NCI-H226 (cell line): ENCODE data around the gene ARFGEF3.
A peak's percentile ranks its signal among the peaks of the same experiment; 100 is the strongest.
"Not testable (repeated sequence)": the region's sequence is repeated elsewhere in the genome, so short reads cannot be mapped to it uniquely, and the experiment has no call there.

ENCODE experiments used
- DNase-seq: peaks from one replicate; pipeline ENCODE4 v3.0.0-alpha.2; 2015

ARFGEF3 gene, protein sequence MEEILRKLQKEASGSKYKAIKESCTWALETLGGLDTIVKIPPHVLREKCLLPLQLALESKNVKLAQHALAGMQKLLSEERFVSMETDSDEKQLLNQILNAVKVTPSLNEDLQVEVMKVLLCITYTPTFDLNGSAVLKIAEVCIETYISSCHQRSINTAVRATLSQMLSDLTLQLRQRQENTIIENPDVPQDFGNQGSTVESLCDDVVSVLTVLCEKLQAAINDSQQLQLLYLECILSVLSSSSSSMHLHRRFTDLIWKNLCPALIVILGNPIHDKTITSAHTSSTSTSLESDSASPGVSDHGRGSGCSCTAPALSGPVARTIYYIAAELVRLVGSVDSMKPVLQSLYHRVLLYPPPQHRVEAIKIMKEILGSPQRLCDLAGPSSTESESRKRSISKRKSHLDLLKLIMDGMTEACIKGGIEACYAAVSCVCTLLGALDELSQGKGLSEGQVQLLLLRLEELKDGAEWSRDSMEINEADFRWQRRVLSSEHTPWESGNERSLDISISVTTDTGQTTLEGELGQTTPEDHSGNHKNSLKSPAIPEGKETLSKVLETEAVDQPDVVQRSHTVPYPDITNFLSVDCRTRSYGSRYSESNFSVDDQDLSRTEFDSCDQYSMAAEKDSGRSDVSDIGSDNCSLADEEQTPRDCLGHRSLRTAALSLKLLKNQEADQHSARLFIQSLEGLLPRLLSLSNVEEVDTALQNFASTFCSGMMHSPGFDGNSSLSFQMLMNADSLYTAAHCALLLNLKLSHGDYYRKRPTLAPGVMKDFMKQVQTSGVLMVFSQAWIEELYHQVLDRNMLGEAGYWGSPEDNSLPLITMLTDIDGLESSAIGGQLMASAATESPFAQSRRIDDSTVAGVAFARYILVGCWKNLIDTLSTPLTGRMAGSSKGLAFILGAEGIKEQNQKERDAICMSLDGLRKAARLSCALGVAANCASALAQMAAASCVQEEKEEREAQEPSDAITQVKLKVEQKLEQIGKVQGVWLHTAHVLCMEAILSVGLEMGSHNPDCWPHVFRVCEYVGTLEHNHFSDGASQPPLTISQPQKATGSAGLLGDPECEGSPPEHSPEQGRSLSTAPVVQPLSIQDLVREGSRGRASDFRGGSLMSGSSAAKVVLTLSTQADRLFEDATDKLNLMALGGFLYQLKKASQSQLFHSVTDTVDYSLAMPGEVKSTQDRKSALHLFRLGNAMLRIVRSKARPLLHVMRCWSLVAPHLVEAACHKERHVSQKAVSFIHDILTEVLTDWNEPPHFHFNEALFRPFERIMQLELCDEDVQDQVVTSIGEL (N-terminal part only)

DNA sequence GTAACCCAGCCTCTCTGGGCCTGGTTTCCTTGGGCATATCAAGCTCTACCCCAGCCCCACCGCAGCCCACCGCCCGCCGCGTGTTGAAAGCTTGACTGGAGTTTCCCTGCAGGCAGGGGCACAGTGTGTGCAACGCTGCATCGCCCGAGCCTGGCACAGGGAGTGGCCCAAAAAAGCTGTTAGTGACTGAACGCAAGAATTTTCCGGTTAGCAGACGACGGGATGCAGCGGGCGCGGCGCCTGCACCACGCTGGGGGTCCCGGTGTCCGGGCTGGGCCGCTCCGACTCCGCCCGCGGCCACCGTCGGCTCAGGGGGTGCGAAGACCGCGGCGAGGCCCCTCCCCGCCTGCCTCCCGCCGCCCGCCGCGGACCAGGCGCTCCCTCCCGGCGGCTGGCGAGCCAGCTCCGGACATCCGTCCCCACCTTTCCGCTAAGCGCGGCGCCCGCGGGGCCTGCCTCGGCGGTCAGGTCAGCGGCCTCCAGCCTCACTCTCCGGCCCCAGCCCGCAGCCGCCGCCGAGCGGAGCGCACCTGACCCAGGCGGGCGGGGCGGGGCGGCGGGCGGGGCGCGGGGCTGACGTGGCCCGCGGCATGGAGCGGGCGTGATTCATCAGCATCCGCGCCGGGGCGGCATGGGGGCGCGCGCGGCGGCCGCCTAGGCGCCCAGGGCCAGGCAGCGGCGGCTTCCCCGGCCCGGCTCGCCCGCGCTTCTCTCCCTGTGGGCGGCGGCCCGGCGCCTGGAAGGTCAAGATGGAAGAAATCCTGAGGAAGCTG is at the start of gene ARFGEF3:
TSS of gene ARFGEF3 (plus strand) at position 602 of the 773 bp plus-strand sequence. CDS start at position 750, 148 bp downstream.
- peak; percentile 55 for DNase-seq

- no peak for DNase-seq
Measured at GRCh38 chr6:138113588-138114210, 48.0 kb upstream of the ARFGEF3 start.

DNA sequence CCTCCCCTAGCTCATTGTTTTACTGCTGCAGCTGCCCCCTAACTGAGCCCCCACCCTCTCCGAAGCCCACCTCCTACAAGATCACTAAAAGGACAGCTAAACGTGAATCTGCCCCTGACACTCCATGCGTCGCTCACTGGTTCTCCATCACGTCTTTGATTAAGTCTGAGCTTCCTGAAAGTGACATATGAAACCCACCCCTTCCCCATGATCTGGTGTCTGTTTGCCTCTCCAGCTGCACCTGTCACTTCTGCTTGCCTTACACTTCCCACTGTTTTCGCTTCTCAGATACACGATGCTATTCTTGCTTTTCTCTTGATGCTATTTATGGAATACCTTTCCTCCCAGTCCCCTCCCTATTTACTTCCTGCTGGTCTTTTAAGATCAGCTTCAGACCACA is 46.5 kb upstream of the ARFGEF3 start:
- DNase-seq: no peak

GRCh38 chr6:138115877-138116660 is 45.7 kb upstream of the ARFGEF3 start:
- DNase-seq: peak; percentile 19

- DNase-seq: no peak
Measured at GRCh38 chr6:138116661-138116999, 45.1 kb upstream of the ARFGEF3 start.

DNA sequence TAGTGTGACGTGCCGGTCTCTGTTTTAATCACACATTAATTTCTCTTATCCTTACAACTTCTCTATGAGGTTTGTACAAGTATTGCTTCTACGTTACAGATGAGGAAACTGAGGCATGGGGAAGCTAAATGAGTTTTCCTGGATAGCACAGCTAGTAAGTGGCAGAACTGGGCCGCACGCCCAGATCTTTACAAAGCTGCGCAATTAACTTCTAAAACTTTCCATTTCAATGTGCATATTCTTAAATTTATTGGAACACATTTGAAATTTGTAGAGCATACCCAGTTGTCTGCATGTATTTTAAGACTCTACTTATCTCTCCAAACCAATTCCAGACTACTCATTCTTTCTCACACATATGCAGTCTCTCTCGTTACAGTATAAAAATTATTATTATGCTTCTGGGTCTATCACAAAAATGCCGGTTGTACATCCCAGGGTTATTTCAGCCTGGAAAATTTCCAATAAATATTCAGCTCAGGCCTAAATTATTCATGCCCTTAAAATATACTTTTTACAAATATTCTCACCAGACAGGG is 44.3 kb upstream of the ARFGEF3 start:
- no peak for DNase-seq

GRCh38 chr6:138119229-138119628 is 42.5 kb upstream of the ARFGEF3 start:
- DNase-seq: not testable (repeated sequence)

GRCh38 chr6:138119976-138120375 is 41.8 kb upstream of the ARFGEF3 start:
- no peak for DNase-seq

GRCh38 chr6:138124096-138124495 is 37.6 kb upstream of the ARFGEF3 start:
- no peak for DNase-seq

GRCh38 chr6:138128096-138128495 is 33.6 kb upstream of the ARFGEF3 start:
- DNase-seq: no peak

GRCh38 chr6:138129190-138129589 is 32.5 kb upstream of the ARFGEF3 start:
- no peak for DNase-seq

DNA sequence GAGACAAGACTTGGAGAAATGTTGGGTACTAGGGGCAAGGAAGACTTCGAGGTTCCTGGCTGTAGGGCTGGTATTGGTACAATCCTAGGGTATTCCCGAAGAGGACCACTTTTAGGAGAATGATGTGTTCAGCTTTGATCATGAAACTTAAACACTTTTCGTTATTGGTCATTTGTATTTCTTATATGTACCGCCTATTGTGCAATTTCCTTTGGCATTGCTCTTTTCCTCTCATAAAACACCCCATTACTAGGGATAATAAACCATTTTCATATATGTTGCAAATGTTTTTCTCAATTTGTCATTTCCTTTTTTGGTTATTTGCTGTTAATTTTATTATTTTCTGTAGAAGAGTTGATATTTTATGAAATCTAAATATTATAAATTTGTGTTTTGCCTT is 18.9 kb upstream of the ARFGEF3 start:
- no peak for DNase-seq

- no peak for DNase-seq
Measured at GRCh38 chr6:138145402-138145801, 16.3 kb upstream of the ARFGEF3 start.

GRCh38 chr6:138146544-138146943 is 15.2 kb upstream of the ARFGEF3 start:
- DNase-seq: no peak

DNA sequence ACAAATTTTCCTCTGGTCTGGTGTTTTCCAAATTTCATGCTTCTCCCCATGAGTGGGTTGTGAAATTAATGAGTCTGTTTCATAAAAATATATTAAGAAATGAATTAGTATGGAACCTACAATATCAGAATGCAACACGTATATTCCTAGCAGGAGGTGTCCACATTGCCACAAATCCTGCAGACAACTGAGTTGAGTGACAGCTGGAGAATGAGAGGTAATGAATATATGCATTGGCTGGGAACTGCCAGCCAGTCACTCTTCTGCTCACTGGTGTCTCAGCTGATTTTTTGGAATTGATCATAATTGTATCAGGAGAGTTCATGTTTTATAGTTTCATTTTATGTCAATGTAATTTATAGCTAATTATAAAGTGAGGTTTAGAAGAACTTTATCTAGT is 6.3 kb upstream of the ARFGEF3 start:
- no peak for DNase-seq

DNA sequence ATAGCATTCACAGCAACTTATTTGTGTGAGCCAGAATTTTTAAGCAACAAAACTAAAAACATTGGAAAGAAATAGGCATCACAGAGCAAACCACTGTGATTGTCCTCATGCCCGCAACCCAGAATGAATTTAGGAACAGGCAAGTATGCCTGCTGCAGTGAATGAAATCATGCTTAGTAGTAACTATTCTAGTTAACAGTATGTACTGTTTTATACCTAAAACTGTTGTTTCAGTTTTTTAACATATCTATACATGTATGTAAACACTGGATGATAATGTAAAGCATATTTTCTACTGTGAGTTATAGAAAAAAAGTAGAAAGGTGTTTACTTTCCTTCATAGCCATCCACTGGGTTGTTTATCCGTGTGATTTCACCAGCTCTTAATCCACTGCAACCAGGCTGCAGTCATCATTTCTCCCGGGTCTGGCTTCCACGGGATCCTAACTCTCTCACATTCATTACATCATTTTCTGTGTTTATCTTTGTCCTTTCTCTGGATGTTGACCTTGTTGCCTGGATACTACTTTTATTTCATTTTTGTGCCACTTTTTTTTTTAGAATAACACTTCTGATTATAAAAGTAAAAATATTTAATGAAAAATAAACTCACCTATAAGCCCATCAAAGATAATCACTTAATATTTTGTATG is 3.6 kb upstream of the ARFGEF3 start:
- peak; percentile 4 for DNase-seq

- DNase-seq: no peak
Measured at GRCh38 chr6:138159246-138159645, 2.5 kb upstream of the ARFGEF3 start.

DNA sequence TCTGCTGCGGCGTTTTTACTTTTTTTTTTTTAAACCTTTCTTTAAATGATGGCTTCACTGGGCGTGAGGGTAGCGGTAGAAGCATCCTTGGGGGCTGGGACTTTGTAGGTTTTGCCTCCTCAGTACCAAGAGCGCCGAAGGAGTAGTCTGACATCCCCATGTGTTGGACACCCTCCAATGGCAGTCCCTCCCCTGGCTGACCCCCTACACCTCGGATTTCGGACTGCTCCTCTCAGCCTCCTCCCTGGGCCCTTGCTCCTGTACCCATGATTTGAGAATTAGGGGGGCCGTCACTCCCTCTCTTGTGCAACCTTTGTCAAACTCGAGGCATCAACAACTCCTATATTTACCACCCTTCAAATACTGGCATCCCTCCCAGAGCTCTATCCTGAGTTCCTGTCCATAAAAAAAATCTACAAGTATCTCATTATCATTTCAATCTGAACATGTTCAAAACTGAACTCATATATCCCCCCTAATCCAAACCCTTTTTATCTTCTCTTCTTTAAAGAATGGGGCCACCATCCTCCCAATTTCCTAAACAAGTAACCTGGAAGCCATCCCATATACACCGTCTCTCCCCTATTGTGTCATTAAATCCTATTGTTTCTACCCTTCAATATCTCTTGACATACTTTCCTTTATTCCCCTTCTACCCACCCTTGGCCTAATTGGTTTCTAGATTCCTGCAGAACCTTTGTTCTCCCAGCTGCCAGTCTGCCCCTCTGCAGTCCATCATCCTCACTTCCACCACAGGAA is 1.2 kb upstream of the ARFGEF3 start:
- DNase-seq: no peak

DNA sequence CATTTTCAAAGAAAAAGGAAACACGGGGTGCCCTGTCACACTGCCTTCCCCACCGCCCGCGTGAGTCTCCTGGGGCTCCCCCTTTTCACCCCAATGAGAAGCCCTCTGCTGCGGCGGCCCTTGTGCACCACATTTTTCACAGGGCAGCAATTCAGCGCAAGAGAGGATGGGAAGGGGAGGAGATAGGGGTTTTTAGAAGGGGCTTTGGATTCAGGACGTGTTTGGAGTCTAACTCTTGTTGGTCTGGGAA is 726 bp upstream of the ARFGEF3 start:
- DNase-seq: no peak
